NB4 (cell line): ENCODE results near the gene PTPRD.
"Not testable (repeated sequence)": the region's sequence is repeated elsewhere in the genome, so short reads cannot be mapped to it uniquely, and the experiment has no call there.

ENCODE experiments used
- DNase-seq: peaks from one replicate; pipeline ENCODE4 v3.0.0; 2010; ENCODE audit warnings: low read depth
- H3K4me3 ChIP-seq: one replicate; pipeline ENCODE4 v1.5.1; 2011; ENCODE audit warnings: mild to moderate bottlenecking, low read depth, low read length, moderate library complexity
- CTCF ChIP-seq: IDR thresholded peaks from one replicate; pipeline ENCODE4 v1.5.1; 2012; ENCODE audit warnings: low read depth, low read length
- MAX ChIP-seq: IDR thresholded peaks from 2 replicates; pipeline ENCODE4 v1.6.1; 2011; ENCODE audit warnings: low read depth, low read length
- MYC ChIP-seq: IDR thresholded peaks from 2 replicates; pipeline ENCODE4 v1.6.1; 2011; ENCODE audit warnings: low read depth, low read length
- POLR2A ChIP-seq: IDR thresholded peaks from 2 replicates; pipeline ENCODE4 v1.6.1; 2011; ENCODE audit warnings: mild to moderate bottlenecking; ENCODE audit not compliant: insufficient read length; ENCODE audit errors: extremely low read depth

Gene PTPRD

GRCh38 chr9:8703904-8704303 lies 1908.9 kb downstream of the PTPRD start:
- TF ChIP-seq MYC: no peak
- no peak for TF ChIP-seq POLR2A
- TF ChIP-seq MAX: no peak
- TF ChIP-seq CTCF: no peak
- DNase-seq: no peak
- H3K4me3 ChIP-seq: no peak overlapping the region

GRCh38 chr9:8701904-8702303 lies 1910.9 kb downstream of the PTPRD start:
- TF ChIP-seq POLR2A (no peak), MYC (no peak), MAX (no peak), CTCF (no peak)
- DNase-seq: no peak
- H3K4me3 ChIP-seq: no peak overlapping the region

GRCh38 chr9:8697565-8697964 lies 1915.2 kb downstream of the PTPRD start:
- not testable (repeated sequence) for DNase-seq, H3K4me3 ChIP-seq

- no peak overlapping the region for H3K4me3 ChIP-seq
- no peak for DNase-seq
- TF ChIP-seq POLR2A: no peak
- TF ChIP-seq MYC: no peak
- TF ChIP-seq CTCF: no peak
- no peak for TF ChIP-seq MAX
Measured at GRCh38 chr9:8696516-8696915, 1916.3 kb downstream of the PTPRD start.

GRCh38 chr9:8694983-8695588 lies 1917.7 kb downstream of the PTPRD start:
- no peak for TF ChIP-seq CTCF
- H3K4me3 ChIP-seq: no peak overlapping the region
- DNase-seq: no peak

GRCh38 chr9:8693464-8693863 lies 1919.3 kb downstream of the PTPRD start:
- no peak for TF ChIP-seq POLR2A
- no peak for TF ChIP-seq MYC
- no peak for TF ChIP-seq CTCF
- TF ChIP-seq MAX: no peak
- no peak overlapping the region for H3K4me3 ChIP-seq
- no peak for DNase-seq
